Activated CD4-positive, CD25-positive, alpha-beta regulatory T cell treated with anti-CD3 and anti-CD28 coated beads, Interleukin-2, amount 50 U/mL, for 16 hours (primary cell): ENCODE results near the gene GALNT14.

Experiments used
- DNase-seq: peaks from one replicate; pipeline ENCODE4 v3.0.0-alpha.2; 2020; ENCODE audit warnings: low read depth, low spot score

The GALNT14 gene

GRCh38 chr2:30979822-30980245 is 158.4 kb downstream of the GALNT14 start:
- DNase-seq, result no peak

- no peak for DNase-seq
Measured at GRCh38 chr2:30978854-30979253, 159.4 kb downstream of the GALNT14 start.

- DNase-seq, result no peak
Measured at GRCh38 chr2:30978044-30978443, 160.2 kb downstream of the GALNT14 start.

GRCh38 chr2:30975156-30975555 is 163.1 kb downstream of the GALNT14 start:
- DNase-seq, result no peak

GRCh38 chr2:30974554-30974953 is 163.7 kb downstream of the GALNT14 start:
- DNase-seq, result no peak

- no peak for DNase-seq
Measured at GRCh38 chr2:30974092-30974491, 164.1 kb downstream of the GALNT14 start.

GRCh38 chr2:30971231-30972025 is 166.8 kb downstream of the GALNT14 start:
- no peak for DNase-seq

- DNase-seq, result no peak
Measured at GRCh38 chr2:30968660-30969397, 169.4 kb downstream of the GALNT14 start.

GRCh38 chr2:30966786-30967185 is 171.5 kb downstream of the GALNT14 start:
- DNase-seq, result no peak

GRCh38 chr2:30965022-30965531 is 173.2 kb downstream of the GALNT14 start:
- no peak for DNase-seq

GRCh38 chr2:30964334-30965005 is 173.8 kb downstream of the GALNT14 start:
- DNase-seq, result no peak

GRCh38 chr2:30963184-30963583 is 175.1 kb downstream of the GALNT14 start:
- DNase-seq, result no peak

- DNase-seq, result no peak
Measured at GRCh38 chr2:30960213-30960612, 178.0 kb downstream of the GALNT14 start.

GRCh38 chr2:30959653-30960052 is 178.6 kb downstream of the GALNT14 start:
- no peak for DNase-seq

GRCh38 chr2:30958918-30959265 is 179.3 kb downstream of the GALNT14 start:
- no peak for DNase-seq

- DNase-seq, result no peak
Measured at GRCh38 chr2:30958193-30958917, 179.9 kb downstream of the GALNT14 start.

GRCh38 chr2:30957591-30957990 is 180.6 kb downstream of the GALNT14 start:
- DNase-seq, result no peak

- DNase-seq, result no peak
Measured at GRCh38 chr2:30956995-30957394, 181.2 kb downstream of the GALNT14 start.

- DNase-seq, result no peak
Measured at GRCh38 chr2:30955516-30956132, 182.6 kb downstream of the GALNT14 start.

- no peak for DNase-seq
Measured at GRCh38 chr2:30950339-30950738, 187.9 kb downstream of the GALNT14 start.

GRCh38 chr2:30949435-30949834 is 188.8 kb downstream of the GALNT14 start:
- no peak for DNase-seq
